Fibroblast of lung (primary cell): ENCODE data around the gene PNLDC1.

Source experiments
- EZH2 ChIP-seq: IDR thresholded peaks from 2 replicates; pipeline ENCODE4 v1.5.1; 2012; ENCODE audit warnings: low read length, control low read depth, mild to moderate bottlenecking; ENCODE audit errors: missing control alignments
- TF ChIP-seq, protein P1 (sequence below), 2 donors: IDR thresholded peaks in 1 of 2; conservative IDR thresholded peaks in 1 of 2; 1 replicate in 1 of 2; 2 replicates in 1 of 2; pipeline ENCODE4 v1.5.1; 2011 to 2012; ENCODE audit warnings: low read length in 2 of 2, control low read depth in 1 of 2, inconsistent platforms in 1 of 2, low read depth in 1 of 2, mild to moderate bottlenecking in 1 of 2

- TF ChIP-seq, protein P1, sequence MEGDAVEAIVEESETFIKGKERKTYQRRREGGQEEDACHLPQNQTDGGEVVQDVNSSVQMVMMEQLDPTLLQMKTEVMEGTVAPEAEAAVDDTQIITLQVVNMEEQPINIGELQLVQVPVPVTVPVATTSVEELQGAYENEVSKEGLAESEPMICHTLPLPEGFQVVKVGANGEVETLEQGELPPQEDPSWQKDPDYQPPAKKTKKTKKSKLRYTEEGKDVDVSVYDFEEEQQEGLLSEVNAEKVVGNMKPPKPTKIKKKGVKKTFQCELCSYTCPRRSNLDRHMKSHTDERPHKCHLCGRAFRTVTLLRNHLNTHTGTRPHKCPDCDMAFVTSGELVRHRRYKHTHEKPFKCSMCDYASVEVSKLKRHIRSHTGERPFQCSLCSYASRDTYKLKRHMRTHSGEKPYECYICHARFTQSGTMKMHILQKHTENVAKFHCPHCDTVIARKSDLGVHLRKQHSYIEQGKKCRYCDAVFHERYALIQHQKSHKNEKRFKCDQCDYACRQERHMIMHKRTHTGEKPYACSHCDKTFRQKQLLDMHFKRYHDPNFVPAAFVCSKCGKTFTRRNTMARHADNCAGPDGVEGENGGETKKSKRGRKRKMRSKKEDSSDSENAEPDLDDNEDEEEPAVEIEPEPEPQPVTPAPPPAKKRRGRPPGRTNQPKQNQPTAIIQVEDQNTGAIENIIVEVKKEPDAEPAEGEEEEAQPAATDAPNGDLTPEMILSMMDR (conservative IDR thresholded peaks at IDR 0.05 in 1 of 2, IDR thresholded peaks at IDR 0.05 in 1 of 2; ENCODE audit: low read depth in 1 of 2, low read length in 2 of 2), result no peak
- TF ChIP-seq EZH2, result no peak
Measured at GRCh38 chr6:159759645-159760044, 40.4 kb upstream of the PNLDC1 start.
